ENCODE data around the gene GPS1. TPM values are rescaled to one million over a fixed set of nuclear protein-coding genes. Genes with fewer than 3 reads are reported as not detected.

GPS1 gene
- total and polyA plus RNA-seq, 2 of the 4 experiments (the other 2 are of a cell fraction): 157 to 181 TPM

DNA sequence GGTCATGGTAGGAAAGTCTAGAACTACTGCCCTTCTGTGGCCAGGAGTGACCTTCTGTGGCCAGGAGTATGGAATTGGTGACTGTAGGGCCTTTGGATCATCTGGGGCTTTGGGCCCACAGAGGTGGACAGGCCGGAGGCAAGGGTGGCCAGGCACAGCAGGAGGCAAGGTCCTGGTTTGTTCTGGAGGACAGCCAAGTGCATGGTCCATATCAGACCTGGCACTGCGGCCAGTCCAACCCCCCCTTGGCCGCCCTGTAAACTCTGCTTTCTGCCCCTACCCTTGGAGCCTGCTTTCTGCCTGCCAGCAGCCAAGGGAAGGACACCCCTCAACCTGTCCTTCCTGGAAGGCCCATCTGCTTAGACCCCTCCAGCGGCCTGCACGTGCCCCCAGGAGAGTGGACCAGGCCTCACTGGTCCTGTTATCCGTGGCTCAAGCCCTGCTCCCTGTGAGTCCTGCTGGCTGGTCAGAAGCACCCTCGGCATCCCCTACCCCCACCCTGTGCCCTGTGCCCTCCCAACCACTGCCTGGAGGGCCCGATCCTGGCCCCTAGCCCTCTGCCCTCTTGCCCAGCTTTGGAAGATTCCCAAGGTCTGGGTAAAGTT lies 11.9 kb upstream of the GPS1 start:
- no peak overlapping the region for H4K5ac ChIP-seq (ENCODE audit: low read depth, low read length)
- H4K8ac ChIP-seq (ENCODE audit: low read depth in 2 of 2, low read length in 2 of 2): no peak overlapping the region
- no peak overlapping the region for H2BK120ac ChIP-seq (ENCODE audit: low read depth, low read length)
- H4K91ac ChIP-seq (ENCODE audit: insufficient read depth, low read depth, low read length): no peak overlapping the region
- H3K36me3 ChIP-seq (ENCODE audit: control insufficient read depth, insufficient read depth, low read length): no peaks in the 10 kb centered on the region
- ATAC-seq (ENCODE audit: low read depth) (no peak), DNase-seq (no peak)
- H2BK5ac ChIP-seq (ENCODE audit: low read depth, low read length, poor library complexity, severe bottlenecking): no peak overlapping the region
- H3K18ac ChIP-seq (ENCODE audit: low read depth, low read length): no peak overlapping the region
- BruUV-seq (replicated peaks): no TSS peak
- WGBS, 2 experiments (ENCODE audit: extremely low coverage in 2 of 2, insufficient read length in 1 of 2): 77% methylated on average over 5 of the region's 8 CpGs; no CpG with 5 or more reads in 1 of the 2 experiments
- no peak overlapping the region for H2AK9ac ChIP-seq (replicated peaks; ENCODE audit: low read depth, low read length, poor library complexity)
- no peak overlapping the region for H2AK5ac ChIP-seq (ENCODE audit: low read depth, low read length)
- H2BK20ac ChIP-seq (ENCODE audit: low read depth, low read length): no peak overlapping the region
- no peak overlapping the region for H2AFZ ChIP-seq (replicated peaks; ENCODE audit: low read length, poor library complexity)
- H3K4me3 ChIP-seq (ENCODE audit: insufficient read depth, low read depth, low read length): no peak overlapping the region
- H3K79me1 ChIP-seq (ENCODE audit: low read depth in 1 of 2, low read length in 2 of 2): peaks cover 7 to 12% of the 10 kb centered on the region in 2 experiments
- no peaks in the 10 kb centered on the region for H3K27me3 ChIP-seq (ENCODE audit: control insufficient read depth, insufficient read depth, low read length)
- H4K20me1 ChIP-seq (ENCODE audit: insufficient read depth, low read length): peaks cover 5% of the 10 kb centered on the region
- H3K4me1 ChIP-seq (ENCODE audit: control insufficient read depth, insufficient read depth, low read length): peaks cover 7% of the 10 kb centered on the region
- dilution Hi-C loops (cut with HindIII; ENCODE audit: low sequenced_read_pairs, unreplicated experiment): no loop called here
- in situ Hi-C loops (cut with MboI; ENCODE audit: low sequenced_read_pairs): no loop called here
- H3K4me2 ChIP-seq (ENCODE audit: low read depth, low read length): no peak overlapping the region
- intact Hi-C loops (cut with micrococcal nuclease): loop anchor here (10.0 kb wide), 1 partner anchor 285 kb away; no protein-coding TSS in a partner anchor
- H3K56ac ChIP-seq (ENCODE audit: extremely low read depth, insufficient read depth, low read length): no peak overlapping the region
- H2BK15ac ChIP-seq (ENCODE audit: low read depth, low read length): no peak overlapping the region
- H3K23ac ChIP-seq (ENCODE audit: low read depth, low read length): no peak overlapping the region
- no peak for TF ChIP-seq RFX5 (IDR thresholded peaks at IDR 0.05; ENCODE audit: low read depth, low read length)
- TF ChIP-seq RAD21 (IDR thresholded peaks at IDR 0.05; ENCODE audit: low read length): no peak
- TF ChIP-seq MAZ (IDR thresholded peaks at IDR 0.05; ENCODE audit: borderline replicate concordance, low read depth, low read length): no peak
- no peak for TF ChIP-seq CEBPB (IDR thresholded peaks at IDR 0.05; ENCODE audit: low read depth, low read length)
- TF ChIP-seq, protein P1, sequence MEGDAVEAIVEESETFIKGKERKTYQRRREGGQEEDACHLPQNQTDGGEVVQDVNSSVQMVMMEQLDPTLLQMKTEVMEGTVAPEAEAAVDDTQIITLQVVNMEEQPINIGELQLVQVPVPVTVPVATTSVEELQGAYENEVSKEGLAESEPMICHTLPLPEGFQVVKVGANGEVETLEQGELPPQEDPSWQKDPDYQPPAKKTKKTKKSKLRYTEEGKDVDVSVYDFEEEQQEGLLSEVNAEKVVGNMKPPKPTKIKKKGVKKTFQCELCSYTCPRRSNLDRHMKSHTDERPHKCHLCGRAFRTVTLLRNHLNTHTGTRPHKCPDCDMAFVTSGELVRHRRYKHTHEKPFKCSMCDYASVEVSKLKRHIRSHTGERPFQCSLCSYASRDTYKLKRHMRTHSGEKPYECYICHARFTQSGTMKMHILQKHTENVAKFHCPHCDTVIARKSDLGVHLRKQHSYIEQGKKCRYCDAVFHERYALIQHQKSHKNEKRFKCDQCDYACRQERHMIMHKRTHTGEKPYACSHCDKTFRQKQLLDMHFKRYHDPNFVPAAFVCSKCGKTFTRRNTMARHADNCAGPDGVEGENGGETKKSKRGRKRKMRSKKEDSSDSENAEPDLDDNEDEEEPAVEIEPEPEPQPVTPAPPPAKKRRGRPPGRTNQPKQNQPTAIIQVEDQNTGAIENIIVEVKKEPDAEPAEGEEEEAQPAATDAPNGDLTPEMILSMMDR (conservative IDR thresholded peaks at IDR 0.05; ENCODE audit: low read depth, low read length): no peak
- H3K9me3 ChIP-seq (ENCODE audit: control insufficient read depth, insufficient read depth, low read length): no peaks in the 10 kb centered on the region
- H3K9ac ChIP-seq (ENCODE audit: low read depth, low read length): no peak overlapping the region
- ChIA-PET POLR2A (ENCODE audit: unreplicated experiment) (no interaction called here), CTCF (no interaction called here)
- H3K14ac ChIP-seq (replicated peaks; ENCODE audit: low read depth, low read length): no peak overlapping the region
- no peak overlapping the region for H3K4ac ChIP-seq (ENCODE audit: low read depth, low read length)
- peaks cover 14% of the 10 kb centered on the region; the same call in 1 of the 2 replicates for H3K9me1 ChIP-seq (ENCODE audit: insufficient read depth, low read length)
- no peak overlapping the region for H3K27ac ChIP-seq (ENCODE audit: insufficient read depth, low read length)

Data from IMR-90 (cell line).